Measurements from ENCODE around the gene SHMT2. TPM values are rescaled to one million over a fixed set of nuclear protein-coding genes. Genes with fewer than 3 reads are reported as not detected.

Gene SHMT2
- total and polyA plus RNA-seq, 2 of the 13 experiments (the other 11 are each of a cell fraction or from before 2014, with no cell fraction given) = 181 to 393 TPM

DNA sequence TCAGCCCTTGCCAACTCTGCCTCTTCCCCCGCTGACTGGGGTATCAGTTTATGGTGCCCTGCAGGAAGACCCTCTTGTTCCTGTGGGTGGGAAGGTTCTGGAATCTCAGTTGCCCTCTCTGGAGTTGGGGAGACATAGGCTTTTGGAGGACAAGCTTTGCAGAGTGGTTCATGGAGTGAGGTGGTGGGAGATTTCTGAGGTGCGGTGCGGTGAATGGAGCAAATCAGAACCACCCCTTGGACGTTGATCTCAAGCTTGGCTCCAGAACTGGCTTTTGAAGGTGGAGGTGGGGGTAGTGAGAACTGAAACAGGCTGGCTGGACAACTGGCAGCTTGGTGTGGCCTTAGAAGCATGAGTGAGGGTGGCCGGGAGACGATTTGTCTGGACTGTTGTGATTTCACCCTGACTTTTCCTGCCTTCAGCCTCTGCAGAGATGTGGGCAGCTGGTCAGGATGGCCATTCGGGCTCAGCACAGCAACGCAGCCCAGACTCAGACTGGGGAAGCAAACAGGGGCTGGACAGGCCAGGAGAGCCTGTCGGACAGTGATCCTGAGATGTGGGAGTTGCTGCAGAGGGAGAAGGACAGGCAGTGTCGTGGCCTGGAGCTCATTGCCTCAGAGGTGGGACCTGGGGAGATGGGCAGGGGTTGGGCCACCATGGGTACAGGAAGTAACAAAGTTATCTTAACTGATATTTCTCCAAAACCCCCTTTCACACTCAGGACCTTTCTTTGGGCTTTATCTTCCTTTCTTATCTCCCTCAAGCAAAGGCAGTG lies 1.1 kb downstream of the SHMT2 start (continued):
- TF ChIP-seq KLF15 (CRISPR knock-in tag; IDR thresholded peaks at IDR 0.05; ENCODE audit: borderline replicate concordance) = no peak
- no peak for TF ChIP-seq ZNF577 (CRISPR knock-in tag; IDR thresholded peaks at IDR 0.05; ENCODE audit: borderline replicate concordance, low read depth)
- TF ChIP-seq, protein P1, sequence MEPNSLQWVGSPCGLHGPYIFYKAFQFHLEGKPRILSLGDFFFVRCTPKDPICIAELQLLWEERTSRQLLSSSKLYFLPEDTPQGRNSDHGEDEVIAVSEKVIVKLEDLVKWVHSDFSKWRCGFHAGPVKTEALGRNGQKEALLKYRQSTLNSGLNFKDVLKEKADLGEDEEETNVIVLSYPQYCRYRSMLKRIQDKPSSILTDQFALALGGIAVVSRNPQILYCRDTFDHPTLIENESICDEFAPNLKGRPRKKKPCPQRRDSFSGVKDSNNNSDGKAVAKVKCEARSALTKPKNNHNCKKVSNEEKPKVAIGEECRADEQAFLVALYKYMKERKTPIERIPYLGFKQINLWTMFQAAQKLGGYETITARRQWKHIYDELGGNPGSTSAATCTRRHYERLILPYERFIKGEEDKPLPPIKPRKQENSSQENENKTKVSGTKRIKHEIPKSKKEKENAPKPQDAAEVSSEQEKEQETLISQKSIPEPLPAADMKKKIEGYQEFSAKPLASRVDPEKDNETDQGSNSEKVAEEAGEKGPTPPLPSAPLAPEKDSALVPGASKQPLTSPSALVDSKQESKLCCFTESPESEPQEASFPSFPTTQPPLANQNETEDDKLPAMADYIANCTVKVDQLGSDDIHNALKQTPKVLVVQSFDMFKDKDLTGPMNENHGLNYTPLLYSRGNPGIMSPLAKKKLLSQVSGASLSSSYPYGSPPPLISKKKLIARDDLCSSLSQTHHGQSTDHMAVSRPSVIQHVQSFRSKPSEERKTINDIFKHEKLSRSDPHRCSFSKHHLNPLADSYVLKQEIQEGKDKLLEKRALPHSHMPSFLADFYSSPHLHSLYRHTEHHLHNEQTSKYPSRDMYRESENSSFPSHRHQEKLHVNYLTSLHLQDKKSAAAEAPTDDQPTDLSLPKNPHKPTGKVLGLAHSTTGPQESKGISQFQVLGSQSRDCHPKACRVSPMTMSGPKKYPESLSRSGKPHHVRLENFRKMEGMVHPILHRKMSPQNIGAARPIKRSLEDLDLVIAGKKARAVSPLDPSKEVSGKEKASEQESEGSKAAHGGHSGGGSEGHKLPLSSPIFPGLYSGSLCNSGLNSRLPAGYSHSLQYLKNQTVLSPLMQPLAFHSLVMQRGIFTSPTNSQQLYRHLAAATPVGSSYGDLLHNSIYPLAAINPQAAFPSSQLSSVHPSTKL (CRISPR knock-in tag; IDR thresholded peaks at IDR 0.05) = no peak
- TF ChIP-seq ZSCAN31 (CRISPR knock-in tag; IDR thresholded peaks at IDR 0.05; ENCODE audit: low read depth) = peak; percentile 5; the same call in 1 of the 2 replicates
- TF ChIP-seq TBX3 (IDR thresholded peaks at IDR 0.05; ENCODE audit: borderline replicate concordance) = no peak
- TF ChIP-seq SRSF1 (optimal IDR thresholded peaks at IDR 0.05; ENCODE audit: low read depth, low read length) = no peak
- no peak for TF ChIP-seq ZNF10 (CRISPR knock-in tag; IDR thresholded peaks at IDR 0.05; ENCODE audit: borderline replicate concordance, low read depth)
- TF ChIP-seq MEIS2 (CRISPR knock-in tag; IDR thresholded peaks at IDR 0.05) = no peak

All from HepG2 (cell line).